Suprapubic skin (tissue), 3 donors: ENCODE data around the gene LANCL1.

ENCODE experiments used
- POLR2AphosphoS5 ChIP-seq, 3 donors: sonication (generic); formaldehyde crosslinking; IDR thresholded peaks; one replicate each; pipeline ENCODE4 v1.6.1; 2017; ENCODE audit warnings: antibody characterized with exemption in 3 of 3
- TF ChIP-seq, protein P1 (sequence below), 2 donors: fragments of 200-600 bp in 1 of 2; fragments of 450-650 bp in 1 of 2; sonication (generic) in 1 of 2; IDR thresholded peaks; one replicate each; pipeline ENCODE4 v1.5.1; 2016 to 2019; ENCODE audit warnings: antibody characterized with exemption in 2 of 2, mild to moderate bottlenecking in 1 of 2, moderate library complexity in 1 of 2

DNA sequence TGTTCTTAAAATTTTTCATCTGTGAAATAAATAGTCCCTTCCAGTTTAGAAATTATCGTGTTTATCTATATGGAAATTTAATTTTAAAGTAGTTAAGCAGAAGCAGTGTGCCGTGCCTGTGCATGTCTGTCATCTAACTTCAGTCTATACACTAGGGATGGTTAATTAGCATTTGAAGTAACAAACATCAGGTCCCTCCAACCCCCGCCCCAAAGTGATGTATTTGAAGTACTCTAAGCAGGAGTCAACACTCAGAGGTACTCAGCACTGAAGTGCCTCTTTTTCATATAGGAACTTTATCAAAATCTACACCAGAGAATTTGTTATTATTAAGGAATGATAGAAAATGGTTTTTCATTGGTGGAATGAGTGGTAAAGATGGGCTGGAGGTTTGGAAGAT, 33.0 kb downstream of the LANCL1 start:
- TF ChIP-seq, protein P1, sequence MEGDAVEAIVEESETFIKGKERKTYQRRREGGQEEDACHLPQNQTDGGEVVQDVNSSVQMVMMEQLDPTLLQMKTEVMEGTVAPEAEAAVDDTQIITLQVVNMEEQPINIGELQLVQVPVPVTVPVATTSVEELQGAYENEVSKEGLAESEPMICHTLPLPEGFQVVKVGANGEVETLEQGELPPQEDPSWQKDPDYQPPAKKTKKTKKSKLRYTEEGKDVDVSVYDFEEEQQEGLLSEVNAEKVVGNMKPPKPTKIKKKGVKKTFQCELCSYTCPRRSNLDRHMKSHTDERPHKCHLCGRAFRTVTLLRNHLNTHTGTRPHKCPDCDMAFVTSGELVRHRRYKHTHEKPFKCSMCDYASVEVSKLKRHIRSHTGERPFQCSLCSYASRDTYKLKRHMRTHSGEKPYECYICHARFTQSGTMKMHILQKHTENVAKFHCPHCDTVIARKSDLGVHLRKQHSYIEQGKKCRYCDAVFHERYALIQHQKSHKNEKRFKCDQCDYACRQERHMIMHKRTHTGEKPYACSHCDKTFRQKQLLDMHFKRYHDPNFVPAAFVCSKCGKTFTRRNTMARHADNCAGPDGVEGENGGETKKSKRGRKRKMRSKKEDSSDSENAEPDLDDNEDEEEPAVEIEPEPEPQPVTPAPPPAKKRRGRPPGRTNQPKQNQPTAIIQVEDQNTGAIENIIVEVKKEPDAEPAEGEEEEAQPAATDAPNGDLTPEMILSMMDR (IDR thresholded peaks at IDR 0.05) = no peak
- TF ChIP-seq POLR2AphosphoS5 (IDR thresholded peaks at IDR 0.05) = no peak
